Naive thymus-derived CD4-positive, alpha-beta T cell (primary cell): ENCODE measurements around the gene SLC2A1. TPM values are rescaled to one million over a fixed set of nuclear protein-coding genes. Genes with fewer than 3 reads are reported as not detected.

Experiments
- ATAC-seq: fragments of 150-1000 bp; cut with Tn5 transposase; 2 replicates; pipeline ENCODE4 v1.10.0; 2021; ENCODE audit warnings: mild to moderate bottlenecking, moderate library complexity
- CTCF ChIA-PET: fragments of 350-600 bp; sonication (Branson Sonifier 250); formaldehyde crosslinking; loops from one replicate; lab custom pipeline; 2021; ENCODE audit warnings: antibody characterized with exemption; lab: Charles Lee
- POLR2A ChIA-PET: fragments of 350-600 bp; sonication (Branson Sonifier 250); formaldehyde crosslinking; loops from one replicate; lab custom pipeline; 2021; ENCODE audit warnings: antibody characterized with exemption, inconsistent platforms; lab: Charles Lee
- DNase-seq, 9 donors: peaks; one replicate each; pipeline versions ENCODE4 v3.0.0 to v3.0.0-alpha.2; 2020 to 2022; ENCODE audit warnings: mixed read lengths in 1 of 9
- H3K27ac ChIP-seq: one replicate; pipeline ENCODE4 v1.7.0; 2013; ENCODE audit warnings: mild to moderate bottlenecking, low read depth, low read length, moderate library complexity
- H3K27me3 ChIP-seq, 2 donors: one replicate each; pipeline ENCODE4 v1.7.0; 2013; ENCODE audit warnings: low read length in 2 of 2, mild to moderate bottlenecking in 2 of 2, moderate library complexity in 2 of 2; ENCODE audit not compliant: control insufficient read depth in 2 of 2, insufficient read depth in 2 of 2
- H3K36me3 ChIP-seq, 3 experiments: 1 replicate in 2 of 3; 2 replicates in 1 of 3; pipeline ENCODE4 v1.7.0; 2013; ENCODE audit warnings: low read length in 3 of 3, mild to moderate bottlenecking in 3 of 3, moderate library complexity in 1 of 3; ENCODE audit not compliant: insufficient read depth in 3 of 3, control insufficient read depth in 2 of 3
- H3K4me1 ChIP-seq, 2 donors: one replicate each; pipeline ENCODE4 v1.7.0; 2013; ENCODE audit warnings: low read length in 2 of 2, mild to moderate bottlenecking in 2 of 2, moderate library complexity in 1 of 2; ENCODE audit not compliant: control insufficient read depth in 2 of 2, insufficient read depth in 2 of 2
- H3K4me3 ChIP-seq: 2 replicates; pipeline ENCODE4 v1.7.0; 2013; ENCODE audit warnings: mild to moderate bottlenecking, low read length
- H3K9me3 ChIP-seq, 3 experiments: 1 replicate in 2 of 3; 2 replicates in 1 of 3; pipeline ENCODE4 v1.7.0; 2013; ENCODE audit warnings: low read length in 3 of 3; ENCODE audit not compliant: control insufficient read depth in 2 of 3
- H3K27ac Mint-ChIP-seq, 9 donors: one replicate each; pipeline ENCODE4 v1.8.0; 2020 to 2022; ENCODE audit warnings: mixed read lengths in 9 of 9, mild to moderate bottlenecking in 8 of 9, moderate library complexity in 5 of 9, inconsistent platforms in 2 of 9
- H3K27me3 Mint-ChIP-seq, 5 donors: one replicate each; pipeline ENCODE4 v1.8.0; 2021 to 2022; ENCODE audit warnings: mixed read lengths in 5 of 5, mild to moderate bottlenecking in 1 of 5
- H3K36me3 Mint-ChIP-seq, 5 donors: one replicate each; pipeline ENCODE4 v1.8.0; 2020 to 2022; ENCODE audit warnings: mixed read lengths in 5 of 5, mild to moderate bottlenecking in 3 of 5, inconsistent platforms in 1 of 5
- H3K4me1 Mint-ChIP-seq, 7 donors: one replicate each; pipeline ENCODE4 v1.8.0; 2020 to 2022; ENCODE audit warnings: mixed read lengths in 7 of 7, mild to moderate bottlenecking in 3 of 7, inconsistent platforms in 1 of 7
- H3K4me3 Mint-ChIP-seq, 10 donors: one replicate each; pipeline ENCODE4 v1.8.0; 2020 to 2022; ENCODE audit warnings: mild to moderate bottlenecking in 10 of 10, mixed read lengths in 10 of 10, moderate library complexity in 6 of 10, inconsistent platforms in 2 of 10
- H3K9me3 Mint-ChIP-seq, 11 donors: one replicate each; pipeline ENCODE4 v1.8.0; 2020 to 2022; ENCODE audit warnings: mixed read lengths in 11 of 11, mild to moderate bottlenecking in 4 of 11, inconsistent platforms in 1 of 11, moderate library complexity in 1 of 11
- intact Hi-C, 2 donors: fragments of 100-400 bp; cut with micrococcal nuclease; formaldehyde crosslinking; loops; one replicate each; pipeline ENCODE4 v1.15.1; 2023
- polyA plus RNA-seq, 2 donors: library from polyadenylated mRNA; unstranded; fragments of 300-500 nt; fragmentation: Illumina TruSeq; gene quantifications; one replicate each; pipeline ENCODE4 v1.2.3, GENCODE V29; 2021
- total RNA-seq, 6 experiments: library from RNA in 5 of 6; stranded (reverse) in 5 of 6; gene quantifications; 1 replicate in 5 of 6; 2 replicates in 1 of 6; pipeline ENCODE4 v1.2.3 and lab custom pipeline; 2021 to 2026

SLC2A1 gene
- total and polyA plus RNA-seq, 7 experiments from 2014 or later: 16.6 to 123 (median 45.5) TPM

GRCh38 chr1:42947117-42947516 is 11.6 kb downstream of the SLC2A1 start:
- no peaks in the 10 kb centered on the region for H3K27me3 Mint-ChIP-seq
- peaks cover 80 to 98% (median 96%) of the 10 kb centered on the region in 7 donors for H3K4me1 Mint-ChIP-seq
- H3K36me3 Mint-ChIP-seq: peaks cover 4 to 35% (median 15%) of the 10 kb centered on the region in 5 donors
- DNase-seq: no peak
- Histone ChIP-seq H3K36me3 (peaks cover 2 to 15% (median 9%) of the 10 kb centered on the region in 3 experiments), H3K27me3 (no peaks in the 10 kb centered on the region), H3K27ac (no peak overlapping the region), H3K4me3 (no peak overlapping the region), H3K4me1 (peaks cover 91 to 94% of the 10 kb centered on the region in 2 donors), H3K9me3 (no peaks in the 10 kb centered on the region)
- CTCF ChIA-PET: no interaction called here
- ATAC-seq: no peak
- H3K4me3 Mint-ChIP-seq: peak overlapping the region in 6 of 10 donors; percentile 5 to 49 (median 21)
- intact Hi-C loops: no loop called here
- POLR2A ChIA-PET: interaction anchor here (0.9 to 16.3 kb wide), 5 partner anchors 7 to 22 kb away, joined by 4 to 134 read pairs (median 13); partner anchors contain the start of gene SLC2A1
- peak overlapping the region in 8 of 9 donors; percentile 45 to 95 (median 82) for H3K27ac Mint-ChIP-seq
- no peaks in the 10 kb centered on the region for H3K9me3 Mint-ChIP-seq

DNA sequence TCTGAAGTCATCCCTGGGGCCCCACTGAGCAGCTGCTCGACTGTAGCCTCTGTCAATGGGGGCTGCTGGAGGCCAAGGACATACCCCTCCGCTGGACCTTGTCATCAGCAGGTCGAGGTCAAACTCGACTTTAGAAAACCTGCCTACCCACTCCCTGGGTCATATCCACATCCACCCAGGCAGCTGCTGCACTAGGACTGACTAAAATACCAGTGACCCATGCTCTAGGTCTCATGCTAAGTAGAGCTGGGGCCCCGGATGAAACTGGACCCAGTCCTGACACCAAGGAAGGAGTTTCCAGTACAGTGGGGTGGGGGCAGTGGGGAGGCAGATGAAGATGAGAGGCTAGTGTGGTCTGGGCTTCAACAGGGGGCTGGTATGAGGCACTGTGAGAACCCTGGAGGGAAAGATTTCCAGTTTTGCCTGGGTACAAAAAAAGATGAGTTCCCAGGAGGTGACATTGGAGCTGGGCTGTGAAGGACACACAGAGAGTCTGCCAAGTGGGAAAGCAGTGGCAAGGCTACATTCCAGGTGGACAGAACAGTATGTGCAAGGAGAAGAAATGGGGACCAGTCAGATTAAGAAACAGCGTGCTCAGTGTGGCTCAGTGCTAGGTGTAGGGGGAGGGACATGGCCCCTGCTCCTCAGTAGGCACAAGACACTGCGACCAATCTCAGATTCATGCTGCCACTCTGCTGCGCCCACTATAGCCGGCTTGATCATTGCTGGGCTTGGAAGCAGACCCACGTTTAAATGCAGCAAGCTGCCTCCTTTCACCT is 12.4 kb downstream of the SLC2A1 start:
- H3K27ac ChIP-seq: peak overlapping the region; percentile 54
- H3K4me1 ChIP-seq: peaks cover 91 to 94% of the 10 kb centered on the region in 2 donors
- CTCF ChIA-PET: no interaction called here
- H3K36me3 Mint-ChIP-seq: peaks cover 4 to 37% (median 21%) of the 10 kb centered on the region in 5 donors
- H3K4me1 Mint-ChIP-seq: peaks cover 79 to 97% (median 95%) of the 10 kb centered on the region in 7 donors
- H3K4me3 ChIP-seq: no peak overlapping the region
- H3K36me3 ChIP-seq: peaks cover 9 to 23% (median 14%) of the 10 kb centered on the region in 3 experiments
- POLR2A ChIA-PET: interaction anchor here (0.9 to 16.3 kb wide), 5 partner anchors 7 to 21 kb away, joined by 4 to 134 read pairs (median 13); partner anchors contain the start of gene SLC2A1
- intact Hi-C loops: no loop called here
- H3K9me3 Mint-ChIP-seq: no peaks in the 10 kb centered on the region
- no peaks in the 10 kb centered on the region for H3K27me3 Mint-ChIP-seq
- no peak for ATAC-seq
- no peak for DNase-seq
- H3K27ac Mint-ChIP-seq: peak overlapping the region; percentile 36 to 95 (median 85)
- no peaks in the 10 kb centered on the region for H3K27me3 ChIP-seq
- peak overlapping the region in 6 of 10 donors; percentile 36 to 84 (median 76) for H3K4me3 Mint-ChIP-seq
- no peaks in the 10 kb centered on the region for H3K9me3 ChIP-seq

- intact Hi-C loops: loop anchor here (1.0 kb wide), 1 partner anchor 13 kb away; the partner anchor contains the start of gene SLC2A1 (in 2 of the 2)
- Histone ChIP-seq H3K27ac (peak overlapping the region; percentile 56), H3K36me3 (peaks cover 9 to 31% (median 14%) of the 10 kb centered on the region in 3 experiments), H3K4me3 (peak overlapping the region; percentile 47), H3K4me1 (peaks cover 80 to 89% of the 10 kb centered on the region in 2 donors), H3K9me3 (no peaks in the 10 kb centered on the region), H3K27me3 (no peaks in the 10 kb centered on the region)
- peaks cover 77 to 98% (median 94%) of the 10 kb centered on the region in 7 donors for H3K4me1 Mint-ChIP-seq
- no peaks in the 10 kb centered on the region for H3K9me3 Mint-ChIP-seq
- CTCF ChIA-PET: interaction anchor here (1.3 kb wide), 1 partner anchor 490 kb away, joined by 3 read pairs; no protein-coding TSS in a partner anchor
- POLR2A ChIA-PET: interaction anchor here (0.6 to 16.3 kb wide), 4 partner anchors 9 to 1026 kb away, joined by 3 to 134 read pairs (median 49); partner anchors contain the start of gene HIVEP3
- ATAC-seq (peak; percentile 51), DNase-seq (peak in 4 of 9 donors; percentile 23 to 47 (median 30))
- peak overlapping the region; percentile 55 to 84 (median 74) for H3K4me3 Mint-ChIP-seq
- peaks cover 3 to 39% (median 23%) of the 10 kb centered on the region in 5 donors for H3K36me3 Mint-ChIP-seq
- H3K27ac Mint-ChIP-seq: peak overlapping the region; percentile 83 to 95 (median 89)
- no peaks in the 10 kb centered on the region for H3K27me3 Mint-ChIP-seq
Observed at GRCh38 chr1:42945164-42945563, 13.5 kb downstream of the SLC2A1 start.

- Histone ChIP-seq H3K36me3 (peaks cover 9 to 33% (median 14%) of the 10 kb centered on the region in 3 experiments), H3K27ac (peak overlapping the region; percentile 56), H3K4me1 (peaks cover 75 to 89% of the 10 kb centered on the region in 2 donors), H3K4me3 (peak overlapping the region; percentile 47), H3K27me3 (no peaks in the 10 kb centered on the region), H3K9me3 (no peaks in the 10 kb centered on the region)
- CTCF ChIA-PET: interaction anchor here (1.3 kb wide), 2 partner anchors 129 to 490 kb away, joined by 3 to 4 read pairs; no protein-coding TSS in a partner anchor
- peak overlapping the region; percentile 83 to 95 (median 89) for H3K27ac Mint-ChIP-seq
- ATAC-seq (peak; percentile 19), DNase-seq (no peak)
- H3K9me3 Mint-ChIP-seq: no peaks in the 10 kb centered on the region
- intact Hi-C loops: no loop called here
- POLR2A ChIA-PET: interaction anchor here (0.9 to 16.3 kb wide), 5 partner anchors 9 to 19 kb away, joined by 4 to 134 read pairs (median 16); no protein-coding TSS in a partner anchor
- H3K4me3 Mint-ChIP-seq: peak overlapping the region; percentile 55 to 84 (median 74)
- peaks cover 3 to 40% (median 24%) of the 10 kb centered on the region in 5 donors for H3K36me3 Mint-ChIP-seq
- peaks cover 73 to 97% (median 94%) of the 10 kb centered on the region in 7 donors for H3K4me1 Mint-ChIP-seq
- H3K27me3 Mint-ChIP-seq: no peaks in the 10 kb centered on the region
Observed at GRCh38 chr1:42944246-42944928, 14.3 kb downstream of the SLC2A1 start.

DNA sequence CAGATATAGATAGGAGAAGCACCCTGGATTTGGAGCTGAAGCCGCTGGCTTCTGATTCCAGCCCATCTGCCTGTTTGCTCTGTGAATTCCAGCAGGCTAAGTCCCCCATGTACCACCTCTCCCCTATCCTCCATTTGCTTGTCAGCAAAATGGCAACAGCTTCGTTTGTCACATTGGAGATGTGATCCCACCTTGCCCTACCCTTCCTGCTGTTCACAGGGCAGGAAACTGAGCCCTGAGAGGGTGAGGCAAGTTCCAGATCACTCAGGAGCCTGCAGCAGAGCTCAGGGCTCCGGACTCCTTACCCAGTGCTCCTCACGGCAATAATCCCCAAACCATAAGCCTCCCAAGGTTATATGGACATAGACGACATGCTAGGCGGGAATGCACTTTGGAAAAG is 14.9 kb downstream of the SLC2A1 start:
- CTCF ChIA-PET: interaction anchor here (1.3 kb wide), 1 partner anchor 130 kb away, joined by 4 read pairs; no protein-coding TSS in a partner anchor
- no peaks in the 10 kb centered on the region for H3K9me3 ChIP-seq
- intact Hi-C loops: loop anchor here (1.0 kb wide), 2 partner anchors 8 to 11 kb away; no protein-coding TSS in a partner anchor

More for the DNA sequence above, 14.9 kb downstream of the SLC2A1 start:
- Histone ChIP-seq H3K27ac (peak overlapping the region; percentile 56), H3K27me3 (no peaks in the 10 kb centered on the region), H3K4me1 (peaks cover 77 to 90% of the 10 kb centered on the region in 2 donors), H3K36me3 (peaks cover 9 to 40% (median 14%) of the 10 kb centered on the region in 3 experiments), H3K4me3 (peak overlapping the region; percentile 5)
- DNase-seq (no peak), ATAC-seq (no peak)
- Mint-ChIP-seq H3K27me3 (no peaks in the 10 kb centered on the region), H3K27ac (peak overlapping the region; percentile 83 to 95 (median 89)), H3K4me1 (peaks cover 75 to 98% (median 95%) of the 10 kb centered on the region in 7 donors), H3K4me3 (peak overlapping the region in 9 of 10 donors; percentile 39 to 84 (median 75)), H3K36me3 (peaks cover 7 to 44% (median 24%) of the 10 kb centered on the region in 5 donors), H3K9me3 (no peaks in the 10 kb centered on the region)
- POLR2A ChIA-PET: interaction anchor here (0.8 to 16.3 kb wide), 6 partner anchors 8 to 21 kb away, joined by 3 to 134 read pairs (median 11); no protein-coding TSS in a partner anchor
